Endothelial cell (in vitro differentiated cells): ENCODE data around the gene CMTM6. TPM values are rescaled to one million over a fixed set of nuclear protein-coding genes. Genes with fewer than 3 reads are reported as not detected.
"Not testable (repeated sequence)": the region's sequence is repeated elsewhere in the genome, so short reads cannot be mapped to it uniquely, and the experiment has no call there.

Source experiments
- DNase-seq: peaks from one replicate; pipeline ENCODE4 v3.0.0; 2021; ENCODE audit warnings: low spot score
- H3K27ac Mint-ChIP-seq: one replicate; pipeline ENCODE4 v1.8.0; 2021; ENCODE audit warnings: mixed read lengths, inconsistent platforms; ENCODE audit not compliant: unreplicated experiment
- H3K27me3 Mint-ChIP-seq: one replicate; pipeline ENCODE4 v1.8.0; 2021; ENCODE audit warnings: mild to moderate bottlenecking, moderate library complexity, mixed read lengths, inconsistent platforms; ENCODE audit not compliant: unreplicated experiment
- H3K36me3 Mint-ChIP-seq: one replicate; pipeline ENCODE4 v1.8.0; 2021; ENCODE audit warnings: mild to moderate bottlenecking, low read depth, mixed read lengths, inconsistent platforms; ENCODE audit not compliant: unreplicated experiment
- H3K4me1 Mint-ChIP-seq: one replicate; pipeline ENCODE4 v1.8.0; 2021; ENCODE audit warnings: mild to moderate bottlenecking, mixed read lengths, inconsistent platforms; ENCODE audit not compliant: unreplicated experiment
- H3K4me3 Mint-ChIP-seq: one replicate; pipeline ENCODE4 v1.8.0; 2021; ENCODE audit warnings: mild to moderate bottlenecking, mixed read lengths, inconsistent platforms; ENCODE audit not compliant: unreplicated experiment
- H3K9me3 Mint-ChIP-seq: one replicate; pipeline ENCODE4 v1.8.0; 2021; ENCODE audit warnings: mixed read lengths, inconsistent platforms; ENCODE audit not compliant: unreplicated experiment
- CTCF ChIP-seq: fragments of 200-600 bp; sonication (generic); IDR thresholded peaks from one replicate; pipeline ENCODE4 v1.5.0; 2021; ENCODE audit warnings: antibody characterized with exemption; ENCODE audit not compliant: unreplicated experiment
- total RNA-seq: library from RNA; stranded (reverse); fragmentation: NEBNext Ultra II Directional; extraction: Animal tissue kit (Norgen Biotek cat#: 25700); gene quantifications from one replicate; pipeline ENCODE4 v1.2.1, GENCODE V29; 2021; ENCODE audit not compliant: unreplicated experiment

The CMTM6 gene
- total RNA-seq, 1 donor from 2014 or later, result 59.9 TPM

- TF ChIP-seq CTCF, result no peak
- peaks cover 1% of the 10 kb centered on the region for H3K27me3 Mint-ChIP-seq
- H3K9me3 Mint-ChIP-seq, result no peaks in the 10 kb centered on the region
- H3K4me1 Mint-ChIP-seq, result peaks cover 31% of the 10 kb centered on the region
- no peak overlapping the region for H3K4me3 Mint-ChIP-seq
- no peak for DNase-seq
- peaks cover 34% of the 10 kb centered on the region for H3K36me3 Mint-ChIP-seq
- peak overlapping the region; percentile 15 for H3K27ac Mint-ChIP-seq
Observed at GRCh38 chr3:32469151-32469874, 33.3 kb downstream of the CMTM6 start.

- Mint-ChIP-seq H3K4me1 (peaks cover 31% of the 10 kb centered on the region), H3K27me3 (peaks cover 1% of the 10 kb centered on the region), H3K9me3 (no peaks in the 10 kb centered on the region), H3K36me3 (peaks cover 25% of the 10 kb centered on the region), H3K27ac (no peak overlapping the region), H3K4me3 (no peak overlapping the region)
- peak; percentile 87 for DNase-seq
- peak; percentile 100 for TF ChIP-seq CTCF
Observed at GRCh38 chr3:32467333-32468070, 35.1 kb downstream of the CMTM6 start.

DNA sequence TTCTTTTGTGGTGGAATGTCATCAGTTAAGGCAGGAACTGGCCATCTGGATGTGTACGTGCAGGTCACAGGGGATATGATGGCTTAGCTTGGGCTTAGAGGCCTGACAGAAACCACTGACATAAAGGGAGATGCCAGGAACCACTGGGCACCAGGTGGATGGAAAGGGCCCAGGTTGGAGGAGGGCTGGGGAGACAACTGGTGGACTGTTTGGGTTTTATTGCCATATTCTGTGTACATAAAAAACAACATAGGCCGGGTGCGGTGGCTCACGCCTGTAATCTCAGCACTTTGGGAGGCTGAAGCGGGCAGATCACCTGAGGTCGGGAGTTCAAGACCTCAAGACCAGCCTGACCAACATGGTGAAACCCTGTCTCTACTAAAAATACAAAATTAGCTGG, 35.8 kb downstream of the CMTM6 start:
- not testable (repeated sequence) for H3K27ac Mint-ChIP-seq, H3K27me3 Mint-ChIP-seq, H3K4me3 Mint-ChIP-seq, H3K9me3 Mint-ChIP-seq, DNase-seq
- Mint-ChIP-seq H3K4me1 (peaks cover 31% of the 10 kb centered on the region), H3K36me3 (peaks cover 23% of the 10 kb centered on the region)

GRCh38 chr3:32464726-32465125, 37.9 kb downstream of the CMTM6 start:
- H3K4me3 Mint-ChIP-seq, H3K9me3 Mint-ChIP-seq, H3K27me3 Mint-ChIP-seq, H3K27ac Mint-ChIP-seq, DNase-seq: not testable (repeated sequence)
- H3K4me1 Mint-ChIP-seq, result peaks cover 22% of the 10 kb centered on the region
- H3K36me3 Mint-ChIP-seq, result peaks cover 29% of the 10 kb centered on the region

- H3K4me3 Mint-ChIP-seq, H3K27ac Mint-ChIP-seq, DNase-seq, H3K27me3 Mint-ChIP-seq, H3K9me3 Mint-ChIP-seq: not testable (repeated sequence)
- H3K36me3 Mint-ChIP-seq, result peaks cover 23% of the 10 kb centered on the region
- H3K4me1 Mint-ChIP-seq, result peaks cover 19% of the 10 kb centered on the region
Observed at GRCh38 chr3:32463415-32463814, 39.2 kb downstream of the CMTM6 start.

GRCh38 chr3:32462191-32462986, 40.3 kb downstream of the CMTM6 start:
- not testable (repeated sequence) for H3K4me3 Mint-ChIP-seq, DNase-seq
- H3K4me1 Mint-ChIP-seq, result peaks cover 26% of the 10 kb centered on the region

GRCh38 chr3:32460817-32461496, 41.7 kb downstream of the CMTM6 start:
- H3K4me3 Mint-ChIP-seq, result peak overlapping the region; percentile 76
- not testable (repeated sequence) for H3K27me3 Mint-ChIP-seq, DNase-seq, H3K9me3 Mint-ChIP-seq
- H3K27ac Mint-ChIP-seq, result peak overlapping the region; percentile 95
- peaks cover 18% of the 10 kb centered on the region for H3K4me1 Mint-ChIP-seq
- peaks cover 22% of the 10 kb centered on the region for H3K36me3 Mint-ChIP-seq

More at GRCh38 chr3:32462191-32462986, 40.3 kb downstream of the CMTM6 start:
- peaks cover 23% of the 10 kb centered on the region for H3K36me3 Mint-ChIP-seq
- H3K27me3 Mint-ChIP-seq, H3K27ac Mint-ChIP-seq, H3K9me3 Mint-ChIP-seq: not testable (repeated sequence)
